CD8-positive, alpha-beta memory T cell (primary cell): ENCODE measurements around the gene CEP72. TPM values are rescaled to one million over a fixed set of nuclear protein-coding genes. Genes with fewer than 3 reads are reported as not detected.

Experiments used
- CTCF ChIA-PET: fragments of 350-600 bp; sonication (Branson Sonifier 250); formaldehyde crosslinking; loops from one replicate; lab custom pipeline; 2021; ENCODE audit warnings: antibody characterized with exemption; lab: Charles Lee
- POLR2A ChIA-PET: fragments of 350-600 bp; sonication (Branson Sonifier 250); formaldehyde crosslinking; loops from one replicate; lab custom pipeline; 2021; ENCODE audit warnings: antibody characterized with exemption; lab: Charles Lee
- DNase-seq, 5 donors: peaks; one replicate each; pipeline versions ENCODE4 v3.0.0 to v3.0.0-alpha.2; 2020 to 2022; ENCODE audit warnings: mixed read lengths in 1 of 5
- H3K27ac ChIP-seq: one replicate; pipeline ENCODE4 v1.7.0; 2013; ENCODE audit warnings: low read depth, mild to moderate bottlenecking, low read length, moderate library complexity
- H3K27me3 ChIP-seq: 2 replicates; pipeline ENCODE4 v1.7.0; 2013; ENCODE audit warnings: low read length, mild to moderate bottlenecking; ENCODE audit not compliant: insufficient read depth, poor library complexity, severe bottlenecking
- H3K36me3 ChIP-seq: 2 replicates; pipeline ENCODE4 v1.7.0; 2013; ENCODE audit warnings: mild to moderate bottlenecking, low read length, moderate library complexity; ENCODE audit not compliant: insufficient read depth
- H3K4me1 ChIP-seq: 2 replicates; pipeline ENCODE4 v1.7.0; 2013; ENCODE audit warnings: mild to moderate bottlenecking, low read length, moderate library complexity; ENCODE audit not compliant: insufficient read depth
- H3K4me3 ChIP-seq: 2 replicates; pipeline ENCODE4 v1.7.0; 2013; ENCODE audit warnings: mild to moderate bottlenecking, low read length
- H3K9me3 ChIP-seq: 2 replicates; pipeline ENCODE4 v1.7.0; 2013; ENCODE audit warnings: mild to moderate bottlenecking, low read length
- H3K27ac Mint-ChIP-seq, 8 donors: one replicate each; pipeline ENCODE4 v1.8.0; 2020 to 2021; ENCODE audit warnings: mixed read lengths in 8 of 8, mild to moderate bottlenecking in 6 of 8, inconsistent platforms in 3 of 8, moderate library complexity in 3 of 8
- H3K27me3 Mint-ChIP-seq, 2 donors: one replicate each; pipeline ENCODE4 v1.8.0; 2020 to 2021; ENCODE audit warnings: mixed read lengths in 2 of 2, mild to moderate bottlenecking in 1 of 2, moderate library complexity in 1 of 2
- H3K36me3 Mint-ChIP-seq, 3 donors: one replicate each; pipeline ENCODE4 v1.8.0; 2020 to 2021; ENCODE audit warnings: mixed read lengths in 3 of 3, inconsistent platforms in 1 of 3, mild to moderate bottlenecking in 1 of 3
- H3K4me1 Mint-ChIP-seq, 3 donors: one replicate each; pipeline ENCODE4 v1.8.0; 2020 to 2021; ENCODE audit warnings: mixed read lengths in 3 of 3, inconsistent platforms in 1 of 3, mild to moderate bottlenecking in 1 of 3
- H3K4me3 Mint-ChIP-seq, 7 donors: one replicate each; pipeline ENCODE4 v1.8.0; 2020 to 2021; ENCODE audit warnings: mixed read lengths in 7 of 7, mild to moderate bottlenecking in 6 of 7, moderate library complexity in 4 of 7, inconsistent platforms in 2 of 7
- H3K9me3 Mint-ChIP-seq, 5 donors: one replicate each; pipeline ENCODE4 v1.8.0; 2020 to 2022; ENCODE audit warnings: mixed read lengths in 5 of 5, mild to moderate bottlenecking in 3 of 5, moderate library complexity in 2 of 5, inconsistent platforms in 1 of 5
- polyA plus RNA-seq: library from polyadenylated mRNA; unstranded; fragments of 300-500 nt; fragmentation: Illumina TruSeq; gene quantifications from one replicate; pipeline ENCODE4 v1.2.3, GENCODE V29; 2021
- total RNA-seq, 2 experiments: library from RNA; stranded (reverse); gene quantifications; one replicate each; pipeline ENCODE4 v1.2.3, GENCODE V29; 2021

CEP72 gene
- total and polyA plus RNA-seq, 3 experiments from 2014 or later = 4.2 to 21.0 (median 20.0) TPM

GRCh38 chr5:646396-647201 is 34.5 kb downstream of the CEP72 start:
- ChIA-PET POLR2A (no interaction called here), CTCF (no interaction called here)
- Mint-ChIP-seq H3K27me3 (no peaks in the 10 kb centered on the region), H3K27ac (peak overlapping the region in 1 of 8 donors; percentile 82), H3K9me3 (no peaks in the 10 kb centered on the region), H3K4me3 (no peak overlapping the region), H3K4me1 (no peaks in the 10 kb centered on the region), H3K36me3 (peaks cover 2 to 32% (median 9%) of the 10 kb centered on the region in 3 donors)
- Histone ChIP-seq H3K9me3 (no peaks in the 10 kb centered on the region), H3K27ac (no peak overlapping the region), H3K4me3 (no peak overlapping the region), H3K4me1 (no peaks in the 10 kb centered on the region), H3K36me3 (peaks cover 6% of the 10 kb centered on the region), H3K27me3 (no peaks in the 10 kb centered on the region)
- no peak for DNase-seq

- Mint-ChIP-seq H3K27ac (peak overlapping the region in 1 of 8 donors; percentile 41), H3K4me3 (no peak overlapping the region), H3K9me3 (no peaks in the 10 kb centered on the region), H3K27me3 (no peaks in the 10 kb centered on the region), H3K36me3 (peaks cover 2 to 32% (median 9%) of the 10 kb centered on the region in 3 donors), H3K4me1 (no peaks in the 10 kb centered on the region)
- DNase-seq = no peak
- Histone ChIP-seq H3K27ac (no peak overlapping the region), H3K27me3 (no peaks in the 10 kb centered on the region), H3K4me3 (no peak overlapping the region), H3K9me3 (no peaks in the 10 kb centered on the region), H3K36me3 (peaks cover 6% of the 10 kb centered on the region), H3K4me1 (no peaks in the 10 kb centered on the region)
- POLR2A ChIA-PET = no interaction called here
- CTCF ChIA-PET = no interaction called here
These were observed 35.2 kb downstream of the CEP72 start for GRCh38 chr5:647311-647710.

- Mint-ChIP-seq H3K9me3 (no peaks in the 10 kb centered on the region), H3K36me3 (peaks cover 2 to 35% (median 9%) of the 10 kb centered on the region in 3 donors), H3K27me3 (no peaks in the 10 kb centered on the region), H3K4me1 (no peaks in the 10 kb centered on the region), H3K27ac (peak overlapping the region in 1 of 8 donors; percentile 41), H3K4me3 (no peak overlapping the region)
- Histone ChIP-seq H3K27ac (no peak overlapping the region), H3K36me3 (peaks cover 6% of the 10 kb centered on the region), H3K4me3 (no peak overlapping the region), H3K4me1 (no peaks in the 10 kb centered on the region), H3K9me3 (no peaks in the 10 kb centered on the region), H3K27me3 (no peaks in the 10 kb centered on the region)
- no peak for DNase-seq
- CTCF ChIA-PET = no interaction called here
- POLR2A ChIA-PET = no interaction called here
These were observed 35.6 kb downstream of the CEP72 start for GRCh38 chr5:647727-648126.

- Histone ChIP-seq H3K4me1 (no peaks in the 10 kb centered on the region), H3K4me3 (no peak overlapping the region), H3K27me3 (no peaks in the 10 kb centered on the region), H3K36me3 (peaks cover 6% of the 10 kb centered on the region), H3K9me3 (no peaks in the 10 kb centered on the region), H3K27ac (no peak overlapping the region)
- no peaks in the 10 kb centered on the region for H3K9me3 Mint-ChIP-seq
- no peak for DNase-seq
- no peak overlapping the region for H3K4me3 Mint-ChIP-seq
- peak overlapping the region in 2 of 8 donors; percentile 38 to 77 for H3K27ac Mint-ChIP-seq
- no peaks in the 10 kb centered on the region for H3K4me1 Mint-ChIP-seq
- POLR2A ChIA-PET = no interaction called here
- CTCF ChIA-PET = no interaction called here
- no peaks in the 10 kb centered on the region for H3K27me3 Mint-ChIP-seq
- peaks cover 0 to 35% (median 16%) of the 10 kb centered on the region in 3 donors for H3K36me3 Mint-ChIP-seq
These were observed 39.3 kb downstream of the CEP72 start for GRCh38 chr5:651296-652022.

GRCh38 chr5:652023-652515 is 39.9 kb downstream of the CEP72 start:
- Histone ChIP-seq H3K9me3 (no peaks in the 10 kb centered on the region), H3K36me3 (peaks cover 6% of the 10 kb centered on the region), H3K27me3 (no peaks in the 10 kb centered on the region), H3K27ac (no peak overlapping the region), H3K4me1 (no peaks in the 10 kb centered on the region), H3K4me3 (no peak overlapping the region)
- Mint-ChIP-seq H3K4me3 (peak overlapping the region in 1 of 7 donors; percentile 36), H3K4me1 (no peaks in the 10 kb centered on the region), H3K27ac (peak overlapping the region in 5 of 8 donors; percentile 29 to 77 (median 47)), H3K27me3 (no peaks in the 10 kb centered on the region), H3K9me3 (no peaks in the 10 kb centered on the region), H3K36me3 (peaks cover 0 to 36% (median 18%) of the 10 kb centered on the region in 3 donors)
- no peak for DNase-seq
- POLR2A ChIA-PET = no interaction called here
- CTCF ChIA-PET = no interaction called here

- CTCF ChIA-PET = no interaction called here
- no peak overlapping the region for H3K4me3 Mint-ChIP-seq
- Histone ChIP-seq H3K4me3 (no peak overlapping the region), H3K4me1 (no peaks in the 10 kb centered on the region), H3K36me3 (peaks cover 3% of the 10 kb centered on the region), H3K27ac (no peak overlapping the region), H3K27me3 (no peaks in the 10 kb centered on the region), H3K9me3 (no peaks in the 10 kb centered on the region)
- no peak for DNase-seq
- peaks cover 5 to 43% (median 23%) of the 10 kb centered on the region in 3 donors for H3K36me3 Mint-ChIP-seq
- no peaks in the 10 kb centered on the region for H3K9me3 Mint-ChIP-seq
- no peaks in the 10 kb centered on the region for H3K27me3 Mint-ChIP-seq
- peak overlapping the region in 1 of 8 donors; percentile 61 for H3K27ac Mint-ChIP-seq
- H3K4me1 Mint-ChIP-seq = no peaks in the 10 kb centered on the region
- POLR2A ChIA-PET = no interaction called here
These were observed 40.7 kb downstream of the CEP72 start for GRCh38 chr5:652773-653350.

GRCh38 chr5:654071-654778 is 42.1 kb downstream of the CEP72 start:
- POLR2A ChIA-PET = no interaction called here
- H3K4me3 Mint-ChIP-seq = no peak overlapping the region
- H3K4me1 ChIP-seq = no peaks in the 10 kb centered on the region

More at GRCh38 chr5:654071-654778, 42.1 kb downstream of the CEP72 start:
- Mint-ChIP-seq H3K4me1 (no peaks in the 10 kb centered on the region), H3K9me3 (no peaks in the 10 kb centered on the region), H3K27me3 (no peaks in the 10 kb centered on the region), H3K36me3 (peaks cover 6 to 53% (median 29%) of the 10 kb centered on the region in 3 donors), H3K27ac (peak overlapping the region in 2 of 8 donors; percentile 33 to 39)
- CTCF ChIA-PET = no interaction called here
- no peaks in the 10 kb centered on the region for H3K27me3 ChIP-seq
- no peak overlapping the region for H3K4me3 ChIP-seq
- H3K9me3 ChIP-seq = no peaks in the 10 kb centered on the region
- DNase-seq = no peak
- H3K27ac ChIP-seq = no peak overlapping the region
- H3K36me3 ChIP-seq = no peaks in the 10 kb centered on the region
